ENCODE data around the gene ACOX2. TPM values are rescaled to one million over a fixed set of nuclear protein-coding genes. Genes with fewer than 3 reads are reported as not detected.

ACOX2 gene
- total RNA-seq, 1 donor from 2014 or later: 7.6 TPM

GRCh38 chr3:58470363-58471024, 66.5 kb downstream of the ACOX2 start:
- peak overlapping the region; percentile 50 for H3K4me3 Mint-ChIP-seq
- H3K9me3 ChIP-seq (ENCODE audit: low read depth): no peaks in the 10 kb centered on the region
- H3K27ac Mint-ChIP-seq: peak overlapping the region; percentile 99
- H3K9me3 Mint-ChIP-seq: no peaks in the 10 kb centered on the region
- H3F3A ChIP-seq (ENCODE audit: low read depth): peaks cover 11% of the 10 kb centered on the region
- H2AFZ ChIP-seq (replicated peaks): no peak overlapping the region
- H3K4me1 ChIP-seq: peaks cover 17% of the 10 kb centered on the region
- H4K20me1 ChIP-seq (ENCODE audit: low read depth): no peaks in the 10 kb centered on the region
- H3K36me3 Mint-ChIP-seq: no peaks in the 10 kb centered on the region
- H3K9ac ChIP-seq: no peak overlapping the region
- no peak overlapping the region for H3K27ac ChIP-seq
- H3K4me1 Mint-ChIP-seq: peaks cover 49% of the 10 kb centered on the region
- peak; percentile 44 for DNase-seq (ENCODE audit: low spot score)
- no peaks in the 10 kb centered on the region for H3K79me2 ChIP-seq (ENCODE audit: low read depth)
- H3K4me3 ChIP-seq: no peak overlapping the region
- H3K27me3 ChIP-seq: no peaks in the 10 kb centered on the region
- H3K36me3 ChIP-seq: no peaks in the 10 kb centered on the region
- H3K27me3 Mint-ChIP-seq (ENCODE audit: insufficient read depth, low read depth): peaks cover 5% of the 10 kb centered on the region
- TF ChIP-seq EZH2 (IDR thresholded peaks at IDR 0.05) (no peak), CTCF (IDR thresholded peaks at IDR 0.05) (no peak)
- H3K4me2 ChIP-seq: peak overlapping the region; percentile 42

- no peak overlapping the region for H3K27ac Mint-ChIP-seq
- TF ChIP-seq CTCF (IDR thresholded peaks at IDR 0.05) (no peak), EZH2 (IDR thresholded peaks at IDR 0.05) (no peak), EZH2phosphoT487 (IDR thresholded peaks at IDR 0.05) (no peak)
- Histone ChIP-seq H3K79me2 (ENCODE audit: low read depth) (no peaks in the 10 kb centered on the region), H3F3A (ENCODE audit: low read depth) (peaks cover 11% of the 10 kb centered on the region), H3K4me3 (no peak overlapping the region), H3K36me3 (no peaks in the 10 kb centered on the region), H3K9me3 (ENCODE audit: low read depth) (no peaks in the 10 kb centered on the region), H3K9ac (no peak overlapping the region), H3K4me1 (peaks cover 17% of the 10 kb centered on the region), H3K27ac (no peak overlapping the region), H3K27me3 (no peaks in the 10 kb centered on the region), H2AFZ (replicated peaks) (no peak overlapping the region), H3K4me2 (no peak overlapping the region), H4K20me1 (ENCODE audit: low read depth) (no peaks in the 10 kb centered on the region)
- H3K4me3 Mint-ChIP-seq: no peak overlapping the region
- H3K9me3 Mint-ChIP-seq: no peaks in the 10 kb centered on the region
- no peaks in the 10 kb centered on the region for H3K36me3 Mint-ChIP-seq
- H3K4me1 Mint-ChIP-seq: peaks cover 37% of the 10 kb centered on the region
- DNase-seq (ENCODE audit: low spot score): no peak
- H3K27me3 Mint-ChIP-seq (ENCODE audit: insufficient read depth, low read depth): peaks cover 3% of the 10 kb centered on the region
These were observed 67.9 kb downstream of the ACOX2 start for GRCh38 chr3:58469096-58469495.

GRCh38 chr3:58466899-58467563, 70.0 kb downstream of the ACOX2 start:
- Mint-ChIP-seq H3K27me3 (ENCODE audit: insufficient read depth, low read depth) (peaks cover 3% of the 10 kb centered on the region), H3K4me1 (peaks cover 36% of the 10 kb centered on the region), H3K27ac (no peak overlapping the region), H3K4me3 (no peak overlapping the region), H3K36me3 (no peaks in the 10 kb centered on the region), H3K9me3 (no peaks in the 10 kb centered on the region)
- H3K79me2 ChIP-seq (ENCODE audit: low read depth): no peaks in the 10 kb centered on the region
- H4K20me1 ChIP-seq (ENCODE audit: low read depth): no peaks in the 10 kb centered on the region
- no peak overlapping the region for H3K27ac ChIP-seq
- H3K9me3 ChIP-seq (ENCODE audit: low read depth): no peaks in the 10 kb centered on the region
- no peaks in the 10 kb centered on the region for H3K36me3 ChIP-seq
- H3K9ac ChIP-seq: no peak overlapping the region
- peaks cover 17% of the 10 kb centered on the region for H3K4me1 ChIP-seq
- no peak overlapping the region for H3K4me2 ChIP-seq
- no peak for TF ChIP-seq EZH2phosphoT487 (IDR thresholded peaks at IDR 0.05)
- no peak for TF ChIP-seq CTCF (IDR thresholded peaks at IDR 0.05)
- no peak for DNase-seq (ENCODE audit: low spot score)
- H3K4me3 ChIP-seq: no peak overlapping the region
- H2AFZ ChIP-seq (replicated peaks): no peak overlapping the region
- H3F3A ChIP-seq (ENCODE audit: low read depth): peaks cover 20% of the 10 kb centered on the region
- H3K27me3 ChIP-seq: no peaks in the 10 kb centered on the region
